ENCODE data around the gene ESYT1.
"Not testable (repeated sequence)": the region's sequence is repeated elsewhere in the genome, so short reads cannot be mapped to it uniquely, and the experiment has no call there.

Gene ESYT1

DNA sequence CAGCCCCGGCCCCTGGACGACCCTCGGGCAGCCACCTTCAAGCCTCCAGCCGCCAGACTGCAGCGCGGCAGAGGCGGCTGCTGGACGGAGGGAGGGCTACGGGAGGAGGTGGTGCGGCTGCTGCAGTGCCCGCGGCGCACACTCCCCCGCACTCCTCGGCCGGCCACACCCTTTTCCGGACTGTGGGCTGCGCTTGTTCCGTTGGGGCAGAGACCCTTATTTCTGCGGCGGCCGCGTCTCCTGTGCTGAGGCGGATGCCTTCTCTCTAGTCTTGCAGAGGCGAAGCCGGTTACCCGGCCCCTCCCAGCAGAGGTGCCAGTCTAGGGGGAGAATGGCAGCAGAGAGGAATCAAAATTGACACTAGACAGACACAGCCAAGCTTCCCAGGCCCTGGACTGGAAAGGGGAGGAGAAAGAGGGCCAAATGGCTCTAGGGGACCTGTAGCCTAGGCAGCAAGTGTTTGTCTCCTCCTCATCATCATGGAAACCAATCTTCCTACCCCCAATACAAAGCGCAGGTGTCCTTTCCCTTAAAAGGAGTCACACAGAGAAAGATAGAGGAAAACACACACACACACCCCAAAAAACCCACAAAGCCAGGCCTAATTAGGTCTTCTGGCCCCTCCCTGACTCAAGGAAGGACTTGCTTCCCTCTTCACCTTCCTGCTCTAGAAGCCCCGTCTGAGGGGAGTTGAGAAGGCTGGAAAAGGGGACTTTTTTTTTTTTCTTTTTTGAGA lies 1.3 kb downstream of the ESYT1 start:
- no peak for DNase-seq

DNA sequence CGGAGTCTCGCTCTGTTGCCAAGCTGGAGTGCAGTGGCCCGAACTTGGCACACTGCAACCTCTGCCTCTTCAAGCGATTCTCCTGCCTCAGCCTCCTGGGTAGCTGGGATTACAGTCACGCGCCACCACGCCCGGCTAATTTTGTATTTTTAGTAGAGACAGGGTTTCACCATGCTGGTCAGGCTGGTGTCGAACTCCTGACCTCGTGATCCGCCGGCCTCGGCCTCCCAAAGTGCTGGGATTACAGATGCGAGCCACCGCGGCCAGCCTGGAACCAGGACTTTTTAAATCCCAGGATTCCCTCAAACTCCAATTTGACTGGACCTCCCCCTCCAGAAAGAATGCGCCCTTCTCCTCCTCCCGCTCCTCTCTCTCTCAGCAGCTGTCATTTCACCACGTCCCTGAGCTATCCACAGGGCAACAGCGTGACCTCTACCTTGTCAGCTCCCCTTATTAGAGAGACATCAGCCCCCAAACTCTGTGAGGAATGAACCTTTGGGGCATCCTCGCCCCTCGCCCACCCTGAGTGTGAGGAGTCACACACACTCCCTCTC lies 2.0 kb downstream of the ESYT1 start:
- DNase-seq, result no peak

DNA sequence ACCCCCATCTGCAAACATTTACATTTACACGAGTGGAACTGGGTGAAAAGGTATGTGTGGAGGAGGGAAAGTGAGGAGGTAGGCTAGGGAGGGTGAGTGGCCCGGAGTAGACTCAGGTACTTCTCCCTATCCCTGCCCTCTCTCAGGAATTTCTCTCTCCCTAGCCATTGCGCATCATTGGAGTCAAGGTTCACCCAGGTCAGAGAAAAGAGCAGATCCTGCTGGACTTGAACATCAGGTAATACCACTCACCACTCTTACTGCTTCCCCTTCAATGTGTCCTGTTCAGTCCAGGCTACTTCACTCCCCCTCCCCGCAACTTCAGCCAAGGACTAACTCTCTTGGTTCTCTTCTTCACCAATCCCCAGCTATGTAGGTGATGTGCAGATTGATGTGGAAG lies 2.8 kb downstream of the ESYT1 start:
- no peak for DNase-seq

DNA sequence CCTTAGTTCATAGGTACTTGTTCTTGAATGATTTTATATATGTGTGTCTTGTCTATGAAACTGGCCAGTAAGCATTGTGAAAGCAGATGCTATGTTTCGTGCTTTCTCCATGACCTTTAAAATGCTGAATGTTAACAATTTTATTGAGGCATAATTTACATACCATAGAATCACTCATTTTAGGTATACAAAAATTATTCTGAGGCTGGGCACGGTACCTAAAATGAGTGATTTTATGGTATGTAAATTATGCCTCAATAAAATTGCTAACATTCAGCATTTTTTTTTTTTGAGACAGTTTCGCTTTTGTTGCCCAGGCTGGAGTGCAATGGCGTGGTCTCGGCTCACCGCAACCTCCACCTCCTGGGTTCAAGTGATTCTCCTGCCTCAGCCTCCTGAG lies 6.8 kb downstream of the ESYT1 start:
- DNase-seq, result no peak

DNA sequence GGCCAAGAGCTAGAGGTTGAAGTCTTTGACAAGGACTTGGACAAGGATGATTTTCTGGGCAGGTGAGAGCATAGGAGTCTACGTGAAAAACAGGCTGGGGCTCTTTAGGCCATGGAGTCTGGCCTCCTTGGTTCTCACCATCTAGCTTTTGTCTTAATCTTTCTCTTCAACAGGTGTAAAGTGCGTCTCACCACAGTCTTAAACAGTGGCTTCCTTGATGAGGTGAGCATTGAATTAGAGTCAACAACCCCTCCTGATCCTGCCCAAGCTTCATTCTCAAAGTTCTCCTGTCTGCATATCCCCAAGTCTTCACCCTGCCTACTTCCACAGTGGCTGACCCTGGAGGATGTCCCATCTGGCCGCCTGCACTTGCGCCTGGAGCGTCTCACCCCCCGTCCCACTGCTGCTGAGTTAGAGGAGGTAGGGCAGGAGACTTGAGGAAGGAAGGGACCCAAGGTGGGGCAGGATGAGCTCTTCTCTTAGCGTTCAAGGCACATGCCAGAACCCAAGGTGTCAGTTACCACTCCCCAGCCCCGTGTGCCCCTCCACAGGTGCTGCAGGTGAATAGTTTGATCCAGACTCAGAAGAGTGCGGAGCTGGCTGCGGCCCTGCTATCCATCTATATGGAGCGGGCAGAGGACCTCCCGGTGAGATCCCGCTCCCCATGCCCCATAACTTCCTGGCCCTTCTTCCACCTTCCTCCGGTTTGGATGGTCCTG lies 9.9 kb downstream of the ESYT1 start:
- DNase-seq, result no peak

DNA sequence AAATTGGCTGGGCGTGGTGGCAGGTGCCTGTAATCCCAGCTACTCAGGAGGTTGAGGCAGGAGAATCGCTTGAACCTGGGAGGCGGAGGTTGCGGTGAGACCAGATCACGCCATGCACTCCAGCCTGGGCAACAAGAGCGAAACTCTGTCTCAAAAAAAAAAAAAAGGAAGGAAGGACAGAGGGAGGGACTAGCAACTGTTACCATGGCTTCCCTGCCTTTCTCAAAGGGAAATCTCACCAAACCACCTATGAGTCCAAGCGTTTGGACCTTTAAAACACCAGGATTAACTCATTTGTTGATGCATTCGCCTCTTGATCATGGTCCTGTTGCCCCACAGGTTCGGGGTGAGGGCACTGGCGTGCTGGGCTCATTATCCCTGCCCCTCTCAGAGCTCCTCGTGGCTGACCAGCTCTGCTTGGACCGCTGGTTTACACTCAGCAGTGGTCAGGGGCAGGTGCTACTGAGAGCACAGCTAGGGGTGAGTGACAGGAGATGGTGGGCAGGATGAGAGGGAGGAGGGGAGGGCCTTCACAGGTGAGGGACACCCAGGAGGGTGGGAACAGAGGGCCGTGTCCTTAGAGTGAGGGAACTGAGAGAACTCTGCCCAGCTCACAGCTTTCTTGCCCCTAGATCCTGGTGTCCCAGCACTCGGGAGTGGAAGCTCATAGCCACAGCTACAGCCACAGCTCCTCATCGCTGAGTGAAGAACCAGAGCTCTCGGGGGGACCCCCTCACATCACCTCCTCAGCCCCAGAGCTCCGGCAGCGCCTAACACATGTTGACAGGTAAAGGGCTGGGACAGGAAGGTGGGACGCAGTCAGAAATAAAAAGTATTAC lies 14.1 kb downstream of the ESYT1 start:
- DNase-seq, result no peak

DNA sequence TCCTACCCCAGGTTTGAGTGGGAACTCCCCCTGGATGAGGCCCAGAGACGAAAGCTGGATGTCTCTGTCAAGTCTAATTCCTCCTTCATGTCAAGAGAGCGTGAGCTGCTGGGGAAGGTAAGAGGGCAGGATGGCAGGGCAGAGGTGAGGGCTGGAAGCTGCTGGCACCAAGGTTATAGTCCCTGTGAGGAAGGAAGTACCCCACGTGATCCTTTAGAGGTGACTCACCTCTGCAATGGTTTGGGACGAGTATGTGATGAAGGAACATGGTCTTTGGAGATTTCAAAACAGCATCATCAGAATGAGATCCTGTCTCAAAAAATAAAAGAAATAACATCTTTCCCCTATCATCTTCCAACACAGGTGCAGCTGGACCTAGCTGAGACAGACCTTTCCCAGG lies 15.2 kb downstream of the ESYT1 start:
- DNase-seq, result no peak

DNA sequence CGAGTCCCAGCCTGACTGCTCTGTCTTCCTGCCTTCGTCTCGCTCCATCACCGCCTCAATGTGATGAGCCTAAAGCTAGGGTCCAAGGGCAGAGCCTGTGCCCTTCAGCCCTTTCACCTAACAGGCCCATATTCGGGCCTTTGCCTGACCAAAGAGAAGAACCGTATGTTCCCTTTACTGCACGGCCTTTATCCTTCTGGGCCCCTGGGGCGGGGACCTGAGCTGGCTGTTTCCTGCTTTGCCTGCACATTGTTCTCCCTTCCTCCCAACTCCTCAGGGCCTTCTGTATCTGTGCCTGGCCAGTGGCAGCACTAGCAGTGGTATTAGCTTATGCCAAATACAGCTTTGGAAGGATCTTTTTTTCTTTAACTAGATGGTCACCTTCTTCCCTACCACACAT lies 15.8 kb downstream of the ESYT1 start:
- DNase-seq, result no peak

DNA sequence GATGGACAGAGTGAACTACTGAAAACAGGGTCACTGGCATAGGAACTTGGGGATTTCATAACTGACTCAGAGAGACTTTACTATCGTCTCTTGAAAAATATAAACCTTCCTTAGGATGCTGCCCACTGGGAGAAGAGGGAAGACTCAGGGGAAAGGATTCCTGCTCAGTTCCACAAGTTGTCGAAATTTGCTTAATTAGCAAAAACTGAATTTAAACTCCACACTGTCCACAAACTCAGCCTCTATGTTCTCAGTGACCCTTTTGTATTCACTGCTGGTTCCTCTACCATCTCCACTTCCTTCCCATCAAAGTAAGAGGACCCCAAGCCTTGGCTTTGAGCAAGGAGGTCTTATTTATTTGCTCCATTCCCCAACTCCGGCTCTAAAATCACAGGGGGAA lies 17.1 kb downstream of the ESYT1 start:
- DNase-seq, result no peak

DNA sequence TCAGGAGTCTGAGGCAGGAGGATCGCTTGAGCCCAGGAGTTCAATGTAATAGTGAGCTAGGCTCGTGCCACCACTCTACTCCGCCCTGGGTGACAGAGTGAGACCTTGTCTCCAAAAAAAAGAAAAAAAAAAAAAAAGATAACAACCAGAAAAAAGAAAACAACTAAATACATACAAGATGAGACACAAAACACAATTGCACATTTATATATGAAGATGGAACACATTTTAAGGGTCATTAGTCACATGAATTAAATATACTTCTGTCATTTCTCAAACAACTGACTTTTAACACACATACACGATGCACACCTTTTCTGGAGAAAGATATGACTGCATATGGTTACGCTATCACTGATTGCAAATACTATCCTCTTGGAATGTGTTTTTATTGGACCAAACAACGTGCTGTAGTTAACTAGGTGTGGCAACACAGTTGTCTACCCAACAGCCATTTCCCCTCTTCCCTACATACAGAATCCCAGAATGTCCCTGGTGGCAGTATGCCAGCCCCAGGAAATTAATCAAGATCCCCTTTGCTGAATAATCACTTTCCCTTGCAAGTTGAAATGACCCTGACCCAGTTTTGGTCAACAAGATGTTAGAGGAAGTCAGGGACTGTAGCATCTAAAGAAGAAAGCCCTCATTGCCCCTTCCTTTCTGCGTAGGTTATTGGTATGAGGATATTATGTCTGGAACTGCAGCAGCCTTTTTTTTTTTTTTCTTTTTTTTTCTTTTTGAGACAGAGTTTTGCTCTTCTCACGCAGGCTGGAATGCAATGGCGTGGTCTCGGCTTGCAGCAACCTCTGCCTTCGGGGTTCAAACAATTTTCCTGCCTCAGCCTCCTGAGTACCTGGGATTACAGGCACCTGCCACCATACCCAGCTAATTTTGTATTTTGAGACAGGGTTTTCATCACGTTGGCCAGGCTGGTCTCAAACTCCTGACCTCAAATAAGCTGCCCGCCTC lies 18.7 kb downstream of the ESYT1 start:
- no peak for DNase-seq

DNA sequence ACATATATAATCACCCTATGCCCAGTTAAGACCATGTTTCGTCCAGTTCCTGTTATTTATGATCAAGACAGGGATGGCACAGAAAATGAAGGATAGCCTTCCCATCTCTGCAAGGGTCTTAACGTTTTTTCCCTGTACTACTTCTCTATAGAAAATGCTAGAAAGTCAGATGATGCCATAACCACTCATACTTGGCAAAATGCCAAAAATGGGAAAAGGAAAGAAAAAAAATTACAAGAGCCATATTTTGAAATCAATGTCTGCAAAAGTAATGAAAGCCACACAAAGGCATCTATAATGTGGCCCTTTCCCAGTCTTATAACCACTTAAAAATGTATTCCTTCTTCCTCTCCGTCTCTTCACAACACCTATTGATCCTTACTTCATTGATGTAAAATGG lies 22.5 kb downstream of the ESYT1 start:
- no peak for DNase-seq

DNA sequence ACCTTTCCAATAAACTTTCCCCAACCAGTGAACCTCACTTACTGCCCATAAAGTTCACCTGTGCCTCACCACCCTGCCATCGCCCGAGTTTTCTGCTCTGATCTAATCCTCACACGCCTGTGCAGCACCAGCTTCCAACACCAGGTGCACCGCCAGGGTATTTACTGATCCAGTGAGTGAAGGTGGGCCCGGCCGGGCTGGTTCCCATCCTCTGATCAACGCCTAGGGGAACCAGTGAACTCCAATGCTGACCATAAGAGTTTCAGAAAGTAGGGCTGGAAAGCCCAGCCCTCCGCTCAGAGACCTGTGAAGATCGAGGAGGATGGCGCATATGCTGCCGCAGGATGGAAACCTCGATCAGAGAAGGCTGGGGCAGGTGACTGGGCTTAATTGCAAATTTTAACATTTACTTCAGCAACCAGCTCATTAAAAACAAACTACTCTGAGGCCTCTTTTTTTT lies 23.6 kb downstream of the ESYT1 start:
- no peak for DNase-seq

DNA sequence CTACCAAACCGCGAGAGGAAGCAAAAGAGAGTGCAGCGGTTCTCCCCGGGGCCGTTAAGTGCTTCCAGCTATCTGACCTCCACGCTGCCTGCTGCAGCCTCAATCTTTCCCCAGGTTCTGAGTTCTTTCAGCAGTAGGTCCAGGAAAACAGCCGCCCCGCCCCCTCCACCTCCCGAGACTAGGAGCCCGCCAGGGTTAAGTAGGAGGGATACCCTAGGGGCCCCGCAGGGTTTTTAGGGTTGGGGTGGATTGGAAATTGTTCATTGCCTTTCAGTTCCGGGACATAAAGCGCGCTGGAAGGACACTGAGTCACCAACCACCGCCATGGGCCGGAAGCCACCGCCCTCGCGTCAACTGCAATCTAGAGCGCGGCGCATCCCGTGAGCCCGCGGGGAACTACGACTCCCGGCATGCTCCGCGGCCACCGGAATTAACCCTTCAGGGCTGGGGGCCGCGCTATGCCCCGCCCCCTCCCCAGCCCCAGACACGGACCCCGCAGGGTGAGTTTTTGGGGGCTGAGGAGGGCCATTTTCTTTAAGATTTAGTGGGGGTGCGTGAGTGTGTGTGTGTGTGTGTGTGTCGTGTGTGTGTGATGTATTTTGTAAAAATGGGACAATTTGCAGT lies 24.2 kb downstream of the ESYT1 start, which contains the start of gene MYL6B:
TSS of gene MYL6B (plus strand) at position 456 of the 624 bp plus-strand sequence. CDS start 1,332 bp downstream, outside the sequence.
- peak; percentile 40 for DNase-seq

DNA sequence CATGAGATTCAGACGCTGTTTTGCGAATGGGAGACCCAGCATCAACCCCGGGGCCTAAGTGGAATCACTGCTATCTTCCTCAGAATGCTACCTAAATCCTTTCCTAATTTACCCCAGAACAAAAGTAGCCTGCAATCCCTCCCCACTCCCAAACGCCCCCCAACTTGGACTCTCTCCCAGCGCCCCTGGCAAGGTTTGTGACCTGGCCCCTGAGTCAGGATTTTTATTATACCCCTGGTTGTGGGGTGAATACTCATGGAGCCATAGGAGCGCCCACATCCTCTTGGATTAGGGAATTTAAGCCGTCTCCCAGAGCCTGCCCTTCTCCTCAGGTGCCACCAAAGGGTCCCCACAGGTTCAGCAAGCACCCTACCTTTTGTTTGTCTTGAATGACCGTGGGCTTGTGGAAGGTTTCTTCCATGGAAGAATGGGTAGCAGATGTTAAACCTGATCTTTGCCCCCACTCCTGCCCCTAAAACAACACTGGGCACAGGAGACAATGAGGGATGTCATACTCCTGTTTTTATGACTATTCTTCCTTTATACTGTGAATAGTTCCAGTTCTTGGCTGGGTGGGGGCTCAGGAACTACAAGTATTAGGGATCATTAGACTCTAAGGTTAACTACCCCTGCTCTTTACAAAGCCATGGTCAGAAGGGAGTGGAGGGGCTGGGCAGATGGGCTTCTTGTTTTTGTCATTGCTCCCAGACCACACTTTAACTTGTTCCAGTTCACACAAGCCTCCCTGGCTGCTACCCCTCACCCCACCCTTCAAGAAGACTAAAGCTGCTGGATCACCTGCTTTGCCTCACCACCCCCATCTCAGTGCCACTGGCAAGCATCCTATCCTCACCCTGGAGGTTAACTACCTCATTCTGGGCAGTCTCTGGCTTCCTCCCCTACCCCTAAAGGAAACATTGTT lies 24.9 kb downstream of the ESYT1 start:
- DNase-seq, result no peak

DNA sequence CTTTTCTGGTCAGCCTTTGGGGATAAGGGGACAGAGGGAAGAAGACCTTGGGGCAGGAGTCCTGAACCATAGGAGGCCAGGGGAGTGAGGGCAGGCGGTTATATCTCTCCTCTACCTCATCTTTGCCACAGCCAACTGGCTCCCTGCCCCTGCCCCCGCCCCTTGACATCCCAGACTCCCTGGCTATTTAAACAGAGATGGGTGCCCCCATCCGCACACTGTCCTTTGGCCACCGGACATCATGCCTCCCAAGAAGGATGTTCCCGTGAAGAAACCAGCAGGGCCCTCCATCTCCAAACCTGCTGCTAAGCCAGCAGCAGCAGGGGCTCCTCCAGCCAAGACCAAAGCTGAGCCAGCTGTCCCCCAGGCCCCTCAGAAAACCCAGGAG lies 25.6 kb downstream of the ESYT1 start:
- no peak for DNase-seq

DNA sequence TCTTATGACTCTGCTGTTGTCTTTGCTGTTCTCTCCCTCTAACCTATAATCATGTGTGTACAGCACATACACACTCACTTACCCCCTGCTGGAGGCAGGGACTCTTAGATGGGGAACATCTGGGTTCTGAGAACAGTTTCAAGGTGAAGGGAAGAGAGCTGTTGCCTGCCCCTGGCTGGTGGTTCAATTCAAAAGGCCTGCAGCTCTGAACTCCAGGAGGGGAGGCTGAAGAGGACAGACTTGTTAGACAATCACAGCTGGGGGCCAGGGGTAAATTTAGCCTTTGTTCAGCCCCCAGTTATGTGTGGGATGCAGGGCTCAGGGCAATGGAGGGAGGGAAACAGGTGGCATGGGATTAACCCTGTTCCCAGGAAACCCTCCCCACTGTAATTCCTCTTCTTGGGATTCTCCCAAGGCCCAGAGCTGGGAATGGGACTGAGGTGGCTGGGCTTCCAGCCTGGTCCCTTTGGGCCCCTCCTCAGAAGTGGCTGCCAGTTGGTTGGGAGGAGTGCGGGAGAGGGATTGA lies 26.2 kb downstream of the ESYT1 start:
- peak; percentile 82 for DNase-seq

DNA sequence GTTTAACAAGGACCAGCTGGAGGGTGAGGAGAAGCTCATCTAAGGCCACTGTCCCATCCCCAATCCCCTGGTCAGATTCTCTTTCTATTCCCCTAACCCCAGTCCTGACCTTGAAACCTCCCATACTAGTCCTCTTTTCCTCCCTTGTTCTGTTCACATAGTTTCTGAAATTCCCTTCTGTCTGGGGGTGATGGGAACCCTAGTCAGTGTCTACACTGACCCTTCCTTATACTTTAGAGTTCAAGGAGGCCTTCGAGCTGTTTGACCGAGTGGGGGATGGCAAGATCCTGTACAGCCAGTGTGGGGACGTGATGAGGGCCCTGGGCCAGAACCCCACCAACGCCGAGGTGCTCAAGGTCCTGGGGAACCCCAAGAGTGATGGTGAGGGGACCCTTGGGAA lies 26.8 kb downstream of the ESYT1 start:
- DNase-seq, result no peak

DNA sequence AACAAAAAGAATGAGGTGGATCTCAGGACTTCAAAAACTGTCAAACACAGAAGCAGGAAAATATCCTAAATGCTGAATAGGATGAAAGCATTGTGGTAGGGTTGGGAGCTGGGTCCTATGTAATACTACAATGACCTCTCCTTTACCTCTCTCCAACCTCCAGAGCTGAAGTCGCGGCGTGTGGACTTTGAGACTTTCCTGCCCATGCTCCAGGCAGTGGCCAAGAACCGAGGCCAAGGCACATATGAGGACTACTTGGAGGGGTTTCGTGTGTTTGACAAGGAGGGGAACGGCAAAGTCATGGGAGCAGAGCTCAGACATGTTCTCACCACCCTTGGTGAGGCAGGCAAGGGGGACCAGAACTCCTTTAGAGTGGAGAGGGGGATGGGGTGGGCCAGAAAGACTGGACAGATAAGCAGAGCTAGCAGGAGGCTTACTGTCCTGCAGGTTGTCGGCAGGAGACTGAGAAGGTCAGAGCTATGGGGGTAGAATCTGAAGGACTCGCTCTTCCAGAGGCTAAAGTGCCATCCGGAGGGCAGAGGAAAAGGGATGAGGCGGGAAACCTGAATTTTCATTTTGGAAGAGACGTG lies 27.3 kb downstream of the ESYT1 start:
- no peak for DNase-seq

DNA sequence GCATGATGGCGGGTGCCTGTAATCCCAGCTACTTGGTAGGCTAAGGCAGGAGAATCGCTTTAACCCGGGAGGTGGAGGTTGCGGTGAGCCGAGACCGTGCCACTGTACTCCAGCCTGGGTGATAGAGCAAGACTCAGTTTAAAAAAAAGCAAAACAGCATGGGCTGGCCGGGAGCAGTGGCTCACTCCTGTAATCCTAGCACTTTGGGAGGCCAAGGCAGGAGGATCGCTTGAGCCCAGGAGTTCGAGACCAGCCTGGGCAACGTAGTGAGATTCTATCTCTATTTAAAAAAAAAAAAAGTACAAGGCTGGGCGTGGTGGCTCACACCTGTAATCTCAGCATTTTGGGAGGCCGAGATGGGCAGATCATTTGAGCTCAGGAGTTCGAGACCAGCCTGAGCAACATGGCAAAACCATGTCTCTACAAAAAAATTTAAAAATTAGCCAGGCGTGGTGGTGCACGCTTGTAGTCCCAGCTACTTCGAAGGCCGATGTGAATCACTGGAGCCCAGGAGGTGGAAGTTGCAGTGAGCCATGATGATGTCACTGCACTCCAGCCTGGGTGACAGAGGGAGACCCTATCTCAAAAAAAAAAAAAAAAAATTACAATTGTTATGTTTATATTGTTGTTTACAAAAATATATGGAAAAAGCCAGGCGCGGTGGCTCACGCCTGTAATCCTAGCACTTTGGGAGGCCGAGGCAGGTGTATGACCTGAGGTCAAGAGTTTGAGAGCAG lies 28.6 kb downstream of the ESYT1 start:
- not testable (repeated sequence) for DNase-seq

Measured in NCI-H524 treated with DMSO at 0.1 percent for 48 hours (cell line).